GM10266 (cell line): Measurements from ENCODE around the gene CBR4.
A peak's percentile ranks its signal among the peaks of the same experiment; 100 is the strongest.

Experiments
- DNase-seq: peaks from one replicate; pipeline ENCODE4 v3.0.0; 2012; ENCODE audit errors: extremely low spot score
- TF ChIP-seq, protein P1 (sequence below): IDR thresholded peaks from 2 replicates; pipeline ENCODE4 v1.5.1; 2012; ENCODE audit warnings: mild to moderate bottlenecking, low read depth; ENCODE audit not compliant: control insufficient read depth, insufficient read depth; ENCODE audit errors: missing control alignments

Gene CBR4

DNA sequence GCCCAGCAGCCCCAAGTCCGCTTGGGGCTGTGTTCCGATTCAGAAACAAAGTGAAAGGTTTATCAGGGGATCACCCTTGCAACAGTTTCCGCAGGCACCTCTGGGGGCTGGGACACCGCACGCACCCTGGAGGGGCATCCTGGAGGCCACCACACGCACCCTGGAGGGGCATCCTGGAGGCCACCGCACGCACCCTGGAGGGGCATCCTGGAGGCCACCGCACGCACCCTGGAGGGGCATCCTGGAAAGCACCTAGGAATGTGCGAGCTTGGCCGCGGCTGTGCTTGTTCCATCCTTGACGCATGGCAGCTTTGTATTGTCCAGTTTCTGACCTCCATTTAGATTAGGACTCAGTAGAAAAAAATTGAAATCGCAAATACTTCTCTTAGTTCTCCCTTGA lies 21.3 kb upstream of the CBR4 start:
- TF ChIP-seq, protein P1, sequence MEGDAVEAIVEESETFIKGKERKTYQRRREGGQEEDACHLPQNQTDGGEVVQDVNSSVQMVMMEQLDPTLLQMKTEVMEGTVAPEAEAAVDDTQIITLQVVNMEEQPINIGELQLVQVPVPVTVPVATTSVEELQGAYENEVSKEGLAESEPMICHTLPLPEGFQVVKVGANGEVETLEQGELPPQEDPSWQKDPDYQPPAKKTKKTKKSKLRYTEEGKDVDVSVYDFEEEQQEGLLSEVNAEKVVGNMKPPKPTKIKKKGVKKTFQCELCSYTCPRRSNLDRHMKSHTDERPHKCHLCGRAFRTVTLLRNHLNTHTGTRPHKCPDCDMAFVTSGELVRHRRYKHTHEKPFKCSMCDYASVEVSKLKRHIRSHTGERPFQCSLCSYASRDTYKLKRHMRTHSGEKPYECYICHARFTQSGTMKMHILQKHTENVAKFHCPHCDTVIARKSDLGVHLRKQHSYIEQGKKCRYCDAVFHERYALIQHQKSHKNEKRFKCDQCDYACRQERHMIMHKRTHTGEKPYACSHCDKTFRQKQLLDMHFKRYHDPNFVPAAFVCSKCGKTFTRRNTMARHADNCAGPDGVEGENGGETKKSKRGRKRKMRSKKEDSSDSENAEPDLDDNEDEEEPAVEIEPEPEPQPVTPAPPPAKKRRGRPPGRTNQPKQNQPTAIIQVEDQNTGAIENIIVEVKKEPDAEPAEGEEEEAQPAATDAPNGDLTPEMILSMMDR, result no peak
- DNase-seq, result no peak

DNA sequence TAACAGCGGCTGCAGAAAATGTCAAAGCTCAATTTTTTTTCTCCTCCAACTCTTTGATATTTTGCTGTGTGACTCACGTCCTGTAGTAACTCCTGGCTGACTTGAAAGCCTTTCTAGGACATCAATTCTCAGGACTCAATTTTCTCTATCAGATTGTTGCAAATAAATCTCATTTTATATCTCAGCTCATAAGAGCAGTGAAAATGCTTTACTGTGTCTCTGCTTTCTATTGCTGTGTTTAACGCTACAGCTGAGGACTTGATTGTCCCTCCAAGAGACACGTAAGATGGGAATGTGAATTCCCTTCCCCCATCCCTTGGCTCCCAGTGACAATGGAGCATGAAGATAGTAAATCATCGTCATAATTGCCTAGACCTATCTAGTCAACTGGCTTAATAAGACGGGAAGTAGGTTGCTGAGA lies 20.5 kb upstream of the CBR4 start:
- no peak for DNase-seq
- TF ChIP-seq, protein P1, result no peak

DNA sequence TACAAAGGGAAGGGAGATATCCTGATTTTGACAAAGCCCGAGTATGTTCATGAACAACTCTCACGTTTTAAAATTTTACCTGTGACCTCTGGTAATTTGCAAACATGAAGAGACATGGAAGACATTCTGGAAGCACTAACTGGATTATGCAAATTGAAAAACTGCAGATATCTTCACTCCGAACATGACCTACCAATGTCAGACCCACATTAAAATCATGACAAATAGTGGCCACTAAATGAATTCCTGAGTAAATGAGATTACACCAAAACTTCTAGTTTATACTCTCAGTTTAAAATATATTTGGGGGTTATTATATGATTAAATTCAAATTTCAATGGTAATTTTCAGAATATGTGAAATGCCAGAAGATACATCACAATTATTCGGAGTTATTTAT lies 19.9 kb upstream of the CBR4 start:
- DNase-seq, result no peak

DNA sequence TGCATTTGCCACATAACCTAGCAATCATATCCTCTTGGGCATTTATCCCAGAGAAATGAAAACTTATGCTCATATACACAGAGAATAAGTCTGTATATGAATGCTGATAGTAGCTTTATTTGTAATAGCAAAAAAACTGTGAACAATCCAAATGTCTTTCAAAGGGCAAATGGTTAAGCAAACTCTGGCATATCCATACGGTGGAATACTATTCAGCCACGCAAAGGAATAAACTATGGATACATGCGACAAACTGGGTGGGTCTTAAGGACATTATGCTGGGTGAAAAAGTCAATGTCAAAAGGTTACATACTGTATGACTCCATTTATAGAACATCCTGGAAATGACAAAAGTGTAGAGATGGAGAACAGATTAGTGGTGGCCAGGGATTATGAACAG lies 17.6 kb upstream of the CBR4 start:
- TF ChIP-seq, protein P1, result no peak
- no peak for DNase-seq

More for the DNA sequence above, 19.9 kb upstream of the CBR4 start:
- TF ChIP-seq, protein P1, result no peak

DNA sequence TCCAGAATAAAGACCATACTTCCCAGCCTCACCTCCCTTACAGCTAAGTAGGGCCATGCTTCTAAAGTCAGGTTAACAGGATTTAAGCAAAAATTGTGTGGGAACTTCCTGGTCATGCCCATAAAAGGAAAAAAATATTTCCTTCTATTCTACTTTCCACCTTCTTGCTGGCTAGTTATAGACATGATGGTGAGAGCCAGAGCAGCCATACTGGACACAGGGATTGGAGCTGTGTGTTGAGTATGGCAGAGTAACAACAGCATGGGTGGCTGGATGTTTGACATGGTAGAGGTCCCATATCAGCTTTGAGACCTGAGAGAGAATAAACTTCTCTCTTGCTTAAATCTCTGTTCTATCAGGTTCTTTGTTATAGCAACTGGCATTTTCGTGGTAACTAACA lies 15.1 kb upstream of the CBR4 start:
- TF ChIP-seq, protein P1, result no peak
- no peak for DNase-seq

DNA sequence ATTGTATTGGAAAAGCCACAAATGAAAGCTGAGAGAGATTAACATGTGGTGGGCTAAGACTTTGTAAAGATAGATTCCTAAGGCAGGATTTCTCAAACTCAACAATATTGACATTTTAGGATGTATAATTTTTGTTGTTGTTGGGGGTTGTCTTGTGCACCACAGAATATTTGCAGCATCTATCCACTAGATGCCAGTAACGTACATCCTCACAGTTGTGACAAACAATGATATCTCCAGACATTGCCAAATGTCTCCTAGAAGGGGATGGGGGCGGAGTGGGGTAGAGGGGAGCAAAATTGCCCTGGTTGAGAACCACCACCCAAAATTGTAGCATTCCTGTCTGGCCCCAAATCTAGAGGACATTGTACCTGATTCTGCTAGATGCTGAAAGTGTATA lies 14.7 kb upstream of the CBR4 start:
- TF ChIP-seq, protein P1, result peak; percentile 73
- peak; percentile 66 for DNase-seq

DNA sequence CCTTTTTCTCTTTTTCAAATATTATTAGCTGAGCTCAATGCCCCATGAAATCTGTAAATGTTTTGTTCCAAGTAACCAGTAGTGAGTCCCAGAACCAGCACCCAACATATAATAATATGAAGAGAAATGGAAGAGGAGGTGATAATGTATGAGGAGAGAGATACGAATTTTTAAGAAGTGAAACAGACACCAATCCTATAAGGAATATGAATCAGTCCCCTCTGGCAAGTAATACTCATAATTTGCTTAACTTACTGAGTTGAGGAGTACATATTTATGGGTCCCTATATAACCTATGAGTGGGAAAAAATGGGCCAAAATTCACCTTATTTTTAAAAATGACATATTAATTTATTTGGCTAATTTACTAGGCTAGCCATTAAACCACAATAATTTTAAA lies 8.4 kb upstream of the CBR4 start:
- no peak for DNase-seq

More for the DNA sequence above, 8.4 kb upstream of the CBR4 start:
- TF ChIP-seq, protein P1, result no peak
